ENCODE measurements around the gene ELOVL2.
"Not testable (repeated sequence)": the region's sequence is repeated elsewhere in the genome, so short reads cannot be mapped to it uniquely, and the experiment has no call there.

Gene ELOVL2

GRCh38 chr6:11007715-11008608 is 36.1 kb downstream of the ELOVL2 start:
- no peak for DNase-seq (ENCODE audit: low spot score)

GRCh38 chr6:11006061-11006460 is 38.0 kb downstream of the ELOVL2 start:
- H3K36me3 Mint-ChIP-seq (ENCODE audit: low read depth) = no peaks in the 10 kb centered on the region
- H3K9me3 Mint-ChIP-seq = no peaks in the 10 kb centered on the region
- peaks cover 10% of the 10 kb centered on the region for H3K27me3 Mint-ChIP-seq (ENCODE audit: low read depth)
- no peak overlapping the region for H3K27ac Mint-ChIP-seq
- H3K4me3 Mint-ChIP-seq = no peak overlapping the region
- no peaks in the 10 kb centered on the region for H3K4me1 Mint-ChIP-seq (ENCODE audit: low read depth)
- no peak for DNase-seq (ENCODE audit: low spot score)

More at GRCh38 chr6:11007715-11008608, 36.1 kb downstream of the ELOVL2 start:
- H3K4me3 Mint-ChIP-seq = no peak overlapping the region
- H3K4me1 Mint-ChIP-seq (ENCODE audit: low read depth) = no peaks in the 10 kb centered on the region
- H3K27me3 Mint-ChIP-seq (ENCODE audit: low read depth) = peaks cover 14% of the 10 kb centered on the region
- H3K9me3 Mint-ChIP-seq = no peaks in the 10 kb centered on the region
- H3K27ac Mint-ChIP-seq = no peak overlapping the region
- H3K36me3 Mint-ChIP-seq (ENCODE audit: low read depth) = no peaks in the 10 kb centered on the region

- H3K27ac Mint-ChIP-seq; H3K9me3 Mint-ChIP-seq; H3K4me3 Mint-ChIP-seq; H3K36me3 Mint-ChIP-seq (ENCODE audit: low read depth); DNase-seq (ENCODE audit: low spot score); H3K4me1 Mint-ChIP-seq (ENCODE audit: low read depth): not testable (repeated sequence)
- peaks cover 10% of the 10 kb centered on the region for H3K27me3 Mint-ChIP-seq (ENCODE audit: low read depth)
Measured at GRCh38 chr6:11003297-11003696, 40.8 kb downstream of the ELOVL2 start.

- Mint-ChIP-seq H3K4me3 (no peak overlapping the region), H3K27ac (no peak overlapping the region), H3K36me3 (ENCODE audit: low read depth) (no peaks in the 10 kb centered on the region), H3K4me1 (ENCODE audit: low read depth) (no peaks in the 10 kb centered on the region), H3K9me3 (no peaks in the 10 kb centered on the region), H3K27me3 (ENCODE audit: low read depth) (peaks cover 10% of the 10 kb centered on the region)
- no peak for DNase-seq (ENCODE audit: low spot score)
Measured at GRCh38 chr6:11002176-11002575, 41.9 kb downstream of the ELOVL2 start.

GRCh38 chr6:10999994-11000393 is 44.1 kb downstream of the ELOVL2 start:
- Mint-ChIP-seq H3K9me3 (no peaks in the 10 kb centered on the region), H3K4me1 (ENCODE audit: low read depth) (no peaks in the 10 kb centered on the region), H3K4me3 (no peak overlapping the region), H3K27ac (no peak overlapping the region), H3K36me3 (ENCODE audit: low read depth) (no peaks in the 10 kb centered on the region), H3K27me3 (ENCODE audit: low read depth) (peaks cover 10% of the 10 kb centered on the region)
- DNase-seq (ENCODE audit: low spot score) = no peak

- no peaks in the 10 kb centered on the region for H3K36me3 Mint-ChIP-seq (ENCODE audit: low read depth)
- no peaks in the 10 kb centered on the region for H3K4me1 Mint-ChIP-seq (ENCODE audit: low read depth)
- H3K27me3 Mint-ChIP-seq (ENCODE audit: low read depth) = peaks cover 7% of the 10 kb centered on the region
- DNase-seq (ENCODE audit: low spot score) = no peak
- no peak overlapping the region for H3K4me3 Mint-ChIP-seq
- H3K27ac Mint-ChIP-seq = no peak overlapping the region
- no peaks in the 10 kb centered on the region for H3K9me3 Mint-ChIP-seq
Measured at GRCh38 chr6:10995114-10995707, 48.9 kb downstream of the ELOVL2 start.

- no peaks in the 10 kb centered on the region for H3K36me3 Mint-ChIP-seq (ENCODE audit: low read depth)
- no peaks in the 10 kb centered on the region for H3K4me1 Mint-ChIP-seq (ENCODE audit: low read depth)
- no peaks in the 10 kb centered on the region for H3K9me3 Mint-ChIP-seq
- H3K4me3 Mint-ChIP-seq = no peak overlapping the region
- H3K27me3 Mint-ChIP-seq (ENCODE audit: low read depth) = peaks cover 3% of the 10 kb centered on the region
- DNase-seq (ENCODE audit: low spot score) = no peak
- no peak overlapping the region for H3K27ac Mint-ChIP-seq
Measured at GRCh38 chr6:10993896-10994295, 50.2 kb downstream of the ELOVL2 start.

- no peak for DNase-seq (ENCODE audit: low spot score)
- H3K27me3 Mint-ChIP-seq (ENCODE audit: low read depth) = peaks cover 3% of the 10 kb centered on the region
- H3K36me3 Mint-ChIP-seq (ENCODE audit: low read depth) = no peaks in the 10 kb centered on the region
- H3K4me3 Mint-ChIP-seq = no peak overlapping the region
- H3K9me3 Mint-ChIP-seq = no peaks in the 10 kb centered on the region
- H3K4me1 Mint-ChIP-seq (ENCODE audit: low read depth) = no peaks in the 10 kb centered on the region
- no peak overlapping the region for H3K27ac Mint-ChIP-seq
Measured at GRCh38 chr6:10991115-10991514, 53.0 kb downstream of the ELOVL2 start.

GRCh38 chr6:10989587-10989986 is 54.5 kb downstream of the ELOVL2 start:
- no peaks in the 10 kb centered on the region for H3K36me3 Mint-ChIP-seq (ENCODE audit: low read depth)
- peaks cover 3% of the 10 kb centered on the region for H3K27me3 Mint-ChIP-seq (ENCODE audit: low read depth)
- no peak overlapping the region for H3K4me3 Mint-ChIP-seq
- no peak overlapping the region for H3K27ac Mint-ChIP-seq
- no peaks in the 10 kb centered on the region for H3K4me1 Mint-ChIP-seq (ENCODE audit: low read depth)
- DNase-seq (ENCODE audit: low spot score) = no peak
- H3K9me3 Mint-ChIP-seq = no peaks in the 10 kb centered on the region

GRCh38 chr6:10984959-10985358 is 59.1 kb downstream of the ELOVL2 start:
- not testable (repeated sequence) for H3K4me3 Mint-ChIP-seq; H3K9me3 Mint-ChIP-seq; DNase-seq (ENCODE audit: low spot score)

GRCh38 chr6:10981409-10981808 is 62.7 kb downstream of the ELOVL2 start:
- H3K27me3 Mint-ChIP-seq (ENCODE audit: low read depth) = peaks cover 6% of the 10 kb centered on the region
- H3K36me3 Mint-ChIP-seq (ENCODE audit: low read depth) = no peaks in the 10 kb centered on the region
- no peak overlapping the region for H3K4me3 Mint-ChIP-seq
- no peaks in the 10 kb centered on the region for H3K4me1 Mint-ChIP-seq (ENCODE audit: low read depth)
- DNase-seq (ENCODE audit: low spot score) = no peak
- no peak overlapping the region for H3K27ac Mint-ChIP-seq
- no peaks in the 10 kb centered on the region for H3K9me3 Mint-ChIP-seq

More at GRCh38 chr6:10984959-10985358, 59.1 kb downstream of the ELOVL2 start:
- not testable (repeated sequence) for H3K27ac Mint-ChIP-seq; H3K27me3 Mint-ChIP-seq (ENCODE audit: low read depth); H3K36me3 Mint-ChIP-seq (ENCODE audit: low read depth); H3K4me1 Mint-ChIP-seq (ENCODE audit: low read depth)

- no peaks in the 10 kb centered on the region for H3K4me1 Mint-ChIP-seq (ENCODE audit: low read depth)
- H3K4me3 Mint-ChIP-seq = no peak overlapping the region
- H3K27me3 Mint-ChIP-seq (ENCODE audit: low read depth) = peaks cover 6% of the 10 kb centered on the region
- no peak overlapping the region for H3K27ac Mint-ChIP-seq
- no peaks in the 10 kb centered on the region for H3K36me3 Mint-ChIP-seq (ENCODE audit: low read depth)
- H3K9me3 Mint-ChIP-seq = no peaks in the 10 kb centered on the region
- DNase-seq (ENCODE audit: low spot score) = no peak
Measured at GRCh38 chr6:10979603-10980002, 64.5 kb downstream of the ELOVL2 start.

GRCh38 chr6:10977231-10977968 is 66.7 kb downstream of the ELOVL2 start:
- Mint-ChIP-seq H3K27ac (no peak overlapping the region), H3K4me1 (ENCODE audit: low read depth) (no peaks in the 10 kb centered on the region), H3K9me3 (no peaks in the 10 kb centered on the region), H3K27me3 (ENCODE audit: low read depth) (peaks cover 6% of the 10 kb centered on the region), H3K4me3 (no peak overlapping the region), H3K36me3 (ENCODE audit: low read depth) (no peaks in the 10 kb centered on the region)
- no peak for DNase-seq (ENCODE audit: low spot score)

GRCh38 chr6:10976571-10976970 is 67.5 kb downstream of the ELOVL2 start:
- H3K36me3 Mint-ChIP-seq (ENCODE audit: low read depth) = no peaks in the 10 kb centered on the region
- H3K9me3 Mint-ChIP-seq = no peaks in the 10 kb centered on the region
- peaks cover 6% of the 10 kb centered on the region for H3K27me3 Mint-ChIP-seq (ENCODE audit: low read depth)
- no peaks in the 10 kb centered on the region for H3K4me1 Mint-ChIP-seq (ENCODE audit: low read depth)
- H3K27ac Mint-ChIP-seq = no peak overlapping the region
- no peak for DNase-seq (ENCODE audit: low spot score)
- H3K4me3 Mint-ChIP-seq = no peak overlapping the region

All from T-helper 2 cell treated with Interferon-gamma antibody and Interleukin-4, amounts not matched to agents 5 μg/mL and 100 μg/mL, for 36 hours (primary cell).